Left lung (tissue), 10 donors: Measurements from ENCODE around the gene SYT1. TPM values are rescaled to one million over a fixed set of nuclear protein-coding genes. Genes with fewer than 3 reads are reported as not detected.

Experiments
- ATAC-seq: fragments of 200-7000 bp; cut with Tn5 transposase; one replicate; pipeline ENCODE4 v1.9.1; 2020; ENCODE audit warnings: moderate library complexity
- DNase-seq, 4 donors: peaks; one replicate each; pipeline ENCODE4 v3.0.0-alpha.2; 2013 to 2020
- H3K27ac ChIP-seq, 2 donors: fragments of 200-600 bp; sonication (generic) in 1 of 2; one replicate each; pipeline versions ENCODE4 v1.5.0 to v1.8.0; 2020 to 2021
- H3K27me3 ChIP-seq, 2 donors: fragments of 200-600 bp; sonication (generic) in 1 of 2; one replicate each; pipeline versions ENCODE4 v1.5.0 to v1.8.0; 2020 to 2021
- H3K36me3 ChIP-seq, 2 donors: fragments of 200-600 bp; sonication (generic) in 1 of 2; one replicate each; pipeline versions ENCODE4 v1.5.0 to v1.8.0; 2020 to 2021
- H3K4me1 ChIP-seq, 2 donors: fragments of 200-600 bp; one replicate each; pipeline ENCODE4 v1.8.0; 2021
- H3K4me3 ChIP-seq, 2 donors: fragments of 200-600 bp; sonication (generic) in 1 of 2; one replicate each; pipeline versions ENCODE4 v1.5.0 to v1.8.0; 2020 to 2021; ENCODE audit warnings: mild to moderate bottlenecking in 1 of 2
- H3K9me3 ChIP-seq, 2 donors: fragments of 200-600 bp; sonication (generic) in 1 of 2; one replicate each; pipeline versions ENCODE4 v1.5.0 to v1.8.0; 2020 to 2021
- intact Hi-C, 2 donors: fragments of 100-400 bp; cut with DNase I; formaldehyde crosslinking; loops; one replicate each; pipeline versions ENCODE4 v1.11.2 to v1.14.2; 2022
- polyA plus RNA-seq, 6 donors: library from polyadenylated mRNA; unstranded; fragments of 120-200 nt; gene quantifications; one replicate each; pipeline ENCODE4 v1.2.1, GENCODE V29; 2013; ENCODE audit not compliant: insufficient read length in 6 of 6
- total RNA-seq, 2 donors: library from RNA; stranded (reverse); fragmentation: NEBNext Ultra II Directional; extraction: Animal tissue kit (Norgen Biotek cat#: 25700); gene quantifications; one replicate each; pipeline ENCODE4 v1.2.1, GENCODE V29; 2021
- TF ChIP-seq, protein P1 (sequence below), 2 donors: fragments of 200-600 bp; sonication (generic) in 1 of 2; IDR thresholded peaks; one replicate each; pipeline versions ENCODE4 v1.5.0 to v1.8.0; 2021; ENCODE audit warnings: antibody characterized with exemption in 2 of 2
- donor health status: DM: no; HTN: yes; CAD: no.
- donor health status: DM: no; HTN: no; CAD: no.

Gene SYT1
- total and polyA plus RNA-seq, 8 donors: 1.5 to 6.9 (median 4.8) TPM

DNA sequence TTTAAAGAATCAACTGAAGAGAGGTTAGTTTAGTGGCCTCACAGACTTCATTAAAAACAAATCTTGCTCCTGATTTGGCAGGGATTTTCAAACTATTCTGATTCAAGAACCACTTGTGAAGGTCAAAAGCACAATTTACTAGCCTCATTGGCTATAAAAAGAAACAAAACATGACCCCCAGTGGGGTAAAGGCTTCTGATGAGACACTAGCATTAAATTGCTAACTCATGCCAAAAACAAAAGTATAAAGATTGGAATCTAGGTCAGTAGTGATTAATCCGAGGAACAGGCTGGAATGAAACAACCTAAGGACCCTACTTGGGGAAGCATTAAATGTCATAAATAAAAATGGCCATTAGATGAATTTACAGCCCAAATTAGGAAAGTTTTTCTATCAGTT is 513.9 kb downstream of the SYT1 start:
- DNase-seq: no peak
- no peaks in the 10 kb centered on the region for H3K27me3 ChIP-seq
- H3K9me3 ChIP-seq: no peaks in the 10 kb centered on the region
- TF ChIP-seq, protein P1, sequence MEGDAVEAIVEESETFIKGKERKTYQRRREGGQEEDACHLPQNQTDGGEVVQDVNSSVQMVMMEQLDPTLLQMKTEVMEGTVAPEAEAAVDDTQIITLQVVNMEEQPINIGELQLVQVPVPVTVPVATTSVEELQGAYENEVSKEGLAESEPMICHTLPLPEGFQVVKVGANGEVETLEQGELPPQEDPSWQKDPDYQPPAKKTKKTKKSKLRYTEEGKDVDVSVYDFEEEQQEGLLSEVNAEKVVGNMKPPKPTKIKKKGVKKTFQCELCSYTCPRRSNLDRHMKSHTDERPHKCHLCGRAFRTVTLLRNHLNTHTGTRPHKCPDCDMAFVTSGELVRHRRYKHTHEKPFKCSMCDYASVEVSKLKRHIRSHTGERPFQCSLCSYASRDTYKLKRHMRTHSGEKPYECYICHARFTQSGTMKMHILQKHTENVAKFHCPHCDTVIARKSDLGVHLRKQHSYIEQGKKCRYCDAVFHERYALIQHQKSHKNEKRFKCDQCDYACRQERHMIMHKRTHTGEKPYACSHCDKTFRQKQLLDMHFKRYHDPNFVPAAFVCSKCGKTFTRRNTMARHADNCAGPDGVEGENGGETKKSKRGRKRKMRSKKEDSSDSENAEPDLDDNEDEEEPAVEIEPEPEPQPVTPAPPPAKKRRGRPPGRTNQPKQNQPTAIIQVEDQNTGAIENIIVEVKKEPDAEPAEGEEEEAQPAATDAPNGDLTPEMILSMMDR (IDR thresholded peaks at IDR 0.05): no peak
- no peak for ATAC-seq
- H3K27ac ChIP-seq: no peak overlapping the region
- intact Hi-C loops: loop anchor here in 1 of 2 donors (10.0 kb wide), 1 partner anchor 914 kb away; no protein-coding TSS in a partner anchor
- H3K4me3 ChIP-seq: no peak overlapping the region
- no peaks in the 10 kb centered on the region for H3K4me1 ChIP-seq
- no peaks in the 10 kb centered on the region for H3K36me3 ChIP-seq

DNA sequence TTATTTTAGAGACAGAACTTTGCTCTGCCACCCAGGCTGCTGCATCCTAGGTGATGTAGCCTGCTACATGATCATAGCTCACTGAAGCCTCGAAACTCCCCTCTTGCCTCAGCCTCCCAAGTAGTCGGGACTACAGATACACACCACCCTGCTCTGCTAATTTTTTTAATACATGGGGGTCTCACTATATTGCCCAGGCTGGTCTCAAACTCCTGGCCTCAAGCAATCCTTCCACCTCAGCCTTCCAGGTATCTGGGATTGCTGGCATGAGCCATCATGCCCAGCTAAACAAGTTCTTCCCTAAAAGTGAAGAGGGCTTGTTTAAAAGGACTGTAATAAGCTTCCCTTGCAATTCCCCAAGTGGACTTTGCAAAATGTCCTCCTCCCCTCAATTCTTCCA is 515.8 kb downstream of the SYT1 start:
- no peak for ATAC-seq
- H3K36me3 ChIP-seq: no peaks in the 10 kb centered on the region
- no peak overlapping the region for H3K4me3 ChIP-seq
- H3K27me3 ChIP-seq: no peaks in the 10 kb centered on the region
- no peaks in the 10 kb centered on the region for H3K9me3 ChIP-seq
- DNase-seq: no peak
- H3K27ac ChIP-seq: no peak overlapping the region
- intact Hi-C loops: no loop called here
- TF ChIP-seq, protein P1 (IDR thresholded peaks at IDR 0.05): no peak
- no peaks in the 10 kb centered on the region for H3K4me1 ChIP-seq

DNA sequence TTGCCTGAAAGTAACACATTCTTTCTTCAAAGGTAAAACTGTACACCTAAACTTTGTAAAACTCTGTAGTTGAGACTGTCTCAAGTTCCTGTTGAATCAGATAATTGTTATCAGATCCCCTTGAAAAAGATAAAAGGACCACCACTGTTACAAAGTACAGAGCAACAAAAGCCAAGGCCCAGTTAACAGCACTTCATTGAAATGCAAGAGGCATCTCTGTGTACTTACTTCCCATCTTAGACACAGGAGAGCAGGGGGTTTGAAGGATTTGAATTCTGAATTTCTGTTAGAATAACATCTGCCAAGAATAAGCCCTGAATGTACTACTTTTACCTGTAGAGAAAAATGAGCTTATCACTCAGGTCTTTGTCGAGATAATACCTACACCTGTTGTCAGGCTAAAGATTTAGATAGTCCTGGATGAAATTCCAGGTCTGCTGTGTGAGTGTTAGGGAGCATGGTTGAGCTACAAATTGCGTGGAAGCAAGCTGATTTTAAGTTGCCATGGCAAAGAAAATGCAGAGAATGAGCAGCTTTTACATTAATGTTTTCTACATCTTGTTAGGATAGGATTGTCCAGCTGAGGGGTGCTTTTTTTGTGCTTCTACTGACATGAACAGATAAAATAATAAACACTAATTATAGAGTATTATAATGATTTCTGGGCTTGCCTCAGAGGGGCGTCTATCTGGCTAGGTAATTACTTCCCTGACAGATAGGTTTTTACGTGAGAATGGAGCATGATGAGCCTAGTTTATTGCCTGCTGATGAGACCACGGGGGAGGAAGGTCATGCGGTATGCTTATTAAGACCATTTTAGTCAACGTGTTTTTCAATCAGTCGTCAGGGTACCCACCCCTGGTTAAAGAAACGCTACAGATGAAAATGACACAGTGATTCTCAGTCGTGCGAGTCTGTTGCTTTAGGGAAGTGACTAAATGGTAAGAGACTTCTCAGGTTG is 517.0 kb downstream of the SYT1 start:
- TF ChIP-seq, protein P1 (IDR thresholded peaks at IDR 0.05): no peak
- H3K36me3 ChIP-seq: no peaks in the 10 kb centered on the region
- DNase-seq (no peak), ATAC-seq (no peak)
- no peaks in the 10 kb centered on the region for H3K27me3 ChIP-seq
- H3K9me3 ChIP-seq: no peaks in the 10 kb centered on the region
- no peak overlapping the region for H3K27ac ChIP-seq
- no peaks in the 10 kb centered on the region for H3K4me1 ChIP-seq
- intact Hi-C loops: no loop called here
- H3K4me3 ChIP-seq: no peak overlapping the region

DNA sequence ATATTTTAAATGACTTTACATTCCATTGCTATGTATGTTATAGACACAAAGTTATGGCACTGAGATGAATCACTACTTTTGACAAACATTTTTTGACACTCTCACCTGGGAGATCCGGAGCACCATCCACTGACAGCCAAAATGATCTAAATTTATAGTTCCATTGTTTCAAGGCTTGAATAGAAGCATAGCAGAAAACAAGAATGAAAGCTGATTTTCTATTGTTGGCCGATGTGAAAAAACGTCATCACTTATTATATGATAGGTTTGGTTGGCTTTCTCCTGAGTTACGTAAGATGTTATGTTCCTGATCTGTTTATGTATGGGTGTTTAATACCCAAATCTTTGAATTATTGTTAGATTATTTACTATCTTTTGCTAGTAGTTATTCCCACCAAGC is 520.0 kb downstream of the SYT1 start:
- Histone ChIP-seq H3K4me1 (no peaks in the 10 kb centered on the region), H3K27me3 (no peaks in the 10 kb centered on the region), H3K27ac (no peak overlapping the region), H3K4me3 (no peak overlapping the region), H3K9me3 (no peaks in the 10 kb centered on the region), H3K36me3 (no peaks in the 10 kb centered on the region)
- TF ChIP-seq, protein P1 (IDR thresholded peaks at IDR 0.05): no peak
- intact Hi-C loops: no loop called here
- no peak for ATAC-seq
- no peak for DNase-seq

DNA sequence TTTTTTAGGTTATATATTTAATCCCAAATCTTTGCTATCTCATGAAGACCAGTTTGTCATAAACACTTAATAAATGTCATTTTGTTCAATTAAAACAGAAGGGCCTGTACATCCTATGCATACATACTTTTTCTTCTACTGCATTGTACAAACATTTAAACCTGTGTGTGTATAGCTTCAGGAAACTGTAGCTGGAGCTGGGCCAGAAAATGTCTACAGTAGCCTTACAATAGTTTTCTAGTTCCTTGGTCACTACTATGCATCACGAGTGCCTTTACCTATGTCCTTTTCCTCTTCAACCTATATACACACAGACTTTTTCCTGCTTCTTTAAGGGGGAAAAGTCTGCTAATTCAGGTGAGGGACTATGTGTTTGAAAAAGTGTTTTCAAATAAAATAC is 523.4 kb downstream of the SYT1 start:
- Histone ChIP-seq H3K9me3 (no peaks in the 10 kb centered on the region), H3K4me1 (no peaks in the 10 kb centered on the region), H3K27ac (no peak overlapping the region), H3K36me3 (no peaks in the 10 kb centered on the region), H3K27me3 (no peaks in the 10 kb centered on the region), H3K4me3 (no peak overlapping the region)
- peak in 1 of 4 donors; percentile 13 for DNase-seq
- no peak for ATAC-seq
- TF ChIP-seq, protein P1 (IDR thresholded peaks at IDR 0.05): no peak
- intact Hi-C loops: no loop called here
